Stimulated activated CD4-positive, alpha-beta T cell treated with anti-CD3 and anti-CD28 coated beads, TNF-alpha, amount 100 ng/mL, for 4 hours (primary cell): ENCODE data around the gene QRFP.

Source experiments
- DNase-seq, 3 experiments: peaks; one replicate each; pipeline ENCODE4 v3.0.0-alpha.2; 2020; ENCODE audit warnings: low read depth in 3 of 3

Gene QRFP

GRCh38 chr9:130896233-130897014, at the start of gene QRFP:
Gene QRFP, minus strand, starts transcription at chr9:130896812. Its CDS starts 2,974 bp downstream, at chr9:130893838.
- no peak for DNase-seq

GRCh38 chr9:130945173-130945572, 48.6 kb upstream of the QRFP start:
- no peak for DNase-seq

- DNase-seq, result no peak
These were observed 48.0 kb upstream of the QRFP start for GRCh38 chr9:130944510-130945058.

GRCh38 chr9:130943777-130944176, 47.2 kb upstream of the QRFP start:
- no peak for DNase-seq

GRCh38 chr9:130943221-130943620, 46.6 kb upstream of the QRFP start:
- DNase-seq, result no peak

- DNase-seq, result no peak
These were observed 46.1 kb upstream of the QRFP start for GRCh38 chr9:130942679-130943078.

- no peak for DNase-seq
These were observed 45.5 kb upstream of the QRFP start for GRCh38 chr9:130942084-130942483.

- DNase-seq, result peak; percentile 56 to 70 (median 58)
These were observed 44.3 kb upstream of the QRFP start for GRCh38 chr9:130940693-130941576.

GRCh38 chr9:130940027-130940549, 43.5 kb upstream of the QRFP start:
- DNase-seq, result no peak

- no peak for DNase-seq
These were observed 42.9 kb upstream of the QRFP start for GRCh38 chr9:130939405-130940026.

- DNase-seq, result no peak
These were observed 42.2 kb upstream of the QRFP start, which contains the start of gene FIBCD1 for GRCh38 chr9:130938652-130939404. Gene FIBCD1, minus strand, starts transcription at chr9:130939247. Its CDS starts 640 bp downstream, at chr9:130938607.

- no peak for DNase-seq
These were observed 41.6 kb upstream of the QRFP start for GRCh38 chr9:130938184-130938651.

GRCh38 chr9:130937146-130938076, 40.8 kb upstream of the QRFP start:
- DNase-seq, result no peak

GRCh38 chr9:130936285-130937117, 39.9 kb upstream of the QRFP start:
- DNase-seq, result no peak

GRCh38 chr9:130935648-130936271, 39.1 kb upstream of the QRFP start:
- no peak for DNase-seq

- DNase-seq, result no peak
These were observed 38.4 kb upstream of the QRFP start for GRCh38 chr9:130934702-130935647.

GRCh38 chr9:130934246-130934645, 37.6 kb upstream of the QRFP start:
- no peak for DNase-seq
